HepG2 (cell line): ENCODE results near the gene LRRC8D. TPM values are rescaled to one million over a fixed set of nuclear protein-coding genes. Genes with fewer than 3 reads are reported as not detected.
A peak's percentile ranks its signal among the peaks of the same experiment; 100 is the strongest.

Source experiments
- CCDC6 ChIP-seq: sonication (generic); formaldehyde crosslinking; IDR thresholded peaks from 2 replicates; pipeline ENCODE4 v1.8.1; 2022; ENCODE audit warnings: mild to moderate bottlenecking, missing genetic modification reagents, moderate library complexity
- CENPX ChIP-seq: sonication (generic); formaldehyde crosslinking; IDR thresholded peaks from 2 replicates; pipeline ENCODE4 v1.9.0; 2021; ENCODE audit warnings: mild to moderate bottlenecking, missing genetic modification reagents, moderate library complexity
- DMAP1 ChIP-seq: IDR thresholded peaks from 2 replicates; pipeline ENCODE4 v1.6.1; 2016
- HDAC6 ChIP-seq: fragments of 200-600 bp; sonication (generic); IDR thresholded peaks from 2 replicates; pipeline ENCODE4 v1.7.0; 2017; ENCODE audit warnings: mild to moderate bottlenecking, antibody characterized with exemption, low read length, low read depth
- HNRNPUL1 ChIP-seq: fragments of 200-400 bp; formaldehyde crosslinking; IDR thresholded peaks from 2 replicates; pipeline ENCODE4 v1.6.1; 2017; ENCODE audit warnings: low read depth, mild to moderate bottlenecking, low read length, moderate library complexity
- KLF6 ChIP-seq: IDR thresholded peaks from 2 replicates; pipeline ENCODE4 v1.8.0; 2016; ENCODE audit warnings: missing biosample characterization, missing genetic modification reagents
- KMT2A ChIP-seq: sonication (generic); formaldehyde crosslinking; IDR thresholded peaks from 2 replicates; pipeline ENCODE4 v1.4.0; 2020; ENCODE audit warnings: missing genetic modification reagents
- NFATC3 ChIP-seq: sonication (generic); formaldehyde crosslinking; IDR thresholded peaks from 2 replicates; pipeline ENCODE4 v1.5.1; 2020; ENCODE audit warnings: mild to moderate bottlenecking, missing genetic modification reagents
- NR1H2 ChIP-seq: sonication (generic); formaldehyde crosslinking; IDR thresholded peaks from 2 replicates; pipeline ENCODE4 v1.8.1; 2022; ENCODE audit warnings: low read depth, missing genetic modification reagents, borderline replicate concordance
- NR2F6 ChIP-seq, 2 experiments: IDR thresholded peaks; 2 replicates each; pipeline ENCODE4 v1.6.1; 2016; ENCODE audit warnings: antibody characterized with exemption in 1 of 2, mild to moderate bottlenecking in 1 of 2
- PRPF4 ChIP-seq: fragments of 200-400 bp; formaldehyde crosslinking; IDR thresholded peaks from 2 replicates; pipeline ENCODE4 v1.6.1; 2016; ENCODE audit warnings: low read length, low read depth; ENCODE audit not compliant: poor library complexity, severe bottlenecking
- ZEB1 ChIP-seq: IDR thresholded peaks from 2 replicates; pipeline ENCODE4 v1.6.1; 2012; ENCODE audit warnings: mild to moderate bottlenecking, low read depth, inconsistent platforms; ENCODE audit not compliant: insufficient replicate concordance
- ZFAT ChIP-seq: sonication (generic); formaldehyde crosslinking; conservative IDR thresholded peaks from 2 replicates; pipeline ENCODE4 v1.8.1; 2023; ENCODE audit warnings: missing genetic modification reagents, inconsistent platforms
- ZNF12 ChIP-seq: sonication (generic); formaldehyde crosslinking; IDR thresholded peaks from 2 replicates; pipeline ENCODE4 v1.5.0; 2020; ENCODE audit warnings: missing genetic modification reagents
- ZNF121 ChIP-seq: sonication (generic); formaldehyde crosslinking; IDR thresholded peaks from 2 replicates; pipeline ENCODE4 v1.5.0; 2020; ENCODE audit warnings: mild to moderate bottlenecking, missing genetic modification reagents
- ZNF264 ChIP-seq: sonication (generic); formaldehyde crosslinking; IDR thresholded peaks from 2 replicates; pipeline ENCODE4 v1.4.0; 2020; ENCODE audit warnings: missing genetic modification reagents
- ZNF274 ChIP-seq: sonication (generic); formaldehyde crosslinking; IDR thresholded peaks from 2 replicates; pipeline ENCODE4 v1.5.1; 2020; ENCODE audit warnings: mild to moderate bottlenecking, missing genetic modification reagents
- ZNF30 ChIP-seq: sonication (generic); formaldehyde crosslinking; IDR thresholded peaks from 2 replicates; pipeline ENCODE4 v1.5.0; 2020; ENCODE audit warnings: mild to moderate bottlenecking, missing genetic modification reagents
- ZNF773 ChIP-seq: sonication (generic); formaldehyde crosslinking; IDR thresholded peaks from 2 replicates; pipeline ENCODE4 v1.4.0; 2020; ENCODE audit warnings: missing genetic modification reagents, borderline replicate concordance
- ZNF816 ChIP-seq: sonication (generic); formaldehyde crosslinking; IDR thresholded peaks from 2 replicates; pipeline ENCODE4 v1.8.0; 2022; ENCODE audit warnings: missing genetic modification reagents, mild to moderate bottlenecking, borderline replicate concordance
- ZNF883 ChIP-seq: sonication (generic); formaldehyde crosslinking; IDR thresholded peaks from 2 replicates; pipeline ENCODE4 v1.5.1; 2020; ENCODE audit warnings: mild to moderate bottlenecking, missing genetic modification reagents; ENCODE audit errors: not compliant biosample characterization
- ZSCAN30 ChIP-seq: sonication (generic); formaldehyde crosslinking; IDR thresholded peaks from 2 replicates; pipeline ENCODE4 v1.5.0; 2020; ENCODE audit warnings: mild to moderate bottlenecking, missing genetic modification reagents
- polyA plus RNA-seq, 8 experiments: library from polyadenylated mRNA; depleted of rRNA in 3 of 8; stranded (reverse) in 7 of 8; unstranded in 1 of 8; fragments of >200 nt; fragmentation: Illumina TruSeq in 4 of 8; extraction: Trizol in 4 of 8; gene quantifications; 2 replicates each; pipeline versions ENCODE4 v1.2.1 to v1.2.3, GENCODE V29; 2011 to 2016; ENCODE audit warnings: low read depth in 4 of 8, missing spikeins in 1 of 8, mixed read lengths in 1 of 8; ENCODE audit not compliant: insufficient read depth in 1 of 8
- total RNA-seq, 5 experiments: library from RNA; depleted of rRNA; stranded (reverse); fragments of >200 nt; fragmentation: Illumina TruSeq; extraction: Trizol; gene quantifications; 2 replicates each; pipeline ENCODE4 v1.2.3, GENCODE V29; 2016; ENCODE audit warnings: low read depth in 1 of 5
- TF ChIP-seq, protein P1 (sequence below): sonication (generic); formaldehyde crosslinking; IDR thresholded peaks from 2 replicates; pipeline ENCODE4 v1.4.0; 2020; ENCODE audit warnings: missing genetic modification reagents, low read depth, mild to moderate bottlenecking, borderline replicate concordance
- TF ChIP-seq, protein P2 (sequence below): IDR thresholded peaks from 2 replicates; pipeline ENCODE4 v1.6.1; 2016; ENCODE audit warnings: missing genetic modification reagents, missing compliant biosample characterization
- TF ChIP-seq, protein P3 (sequence below): sonication (generic); formaldehyde crosslinking; IDR thresholded peaks from 2 replicates; pipeline ENCODE4 v1.5.0; 2020; ENCODE audit warnings: missing genetic modification reagents

LRRC8D gene
- total and polyA plus RNA-seq, 2 of the 13 experiments (the other 11 are each of a cell fraction or from before 2014, with no cell fraction given): 29.9 to 45.5 TPM

DNA sequence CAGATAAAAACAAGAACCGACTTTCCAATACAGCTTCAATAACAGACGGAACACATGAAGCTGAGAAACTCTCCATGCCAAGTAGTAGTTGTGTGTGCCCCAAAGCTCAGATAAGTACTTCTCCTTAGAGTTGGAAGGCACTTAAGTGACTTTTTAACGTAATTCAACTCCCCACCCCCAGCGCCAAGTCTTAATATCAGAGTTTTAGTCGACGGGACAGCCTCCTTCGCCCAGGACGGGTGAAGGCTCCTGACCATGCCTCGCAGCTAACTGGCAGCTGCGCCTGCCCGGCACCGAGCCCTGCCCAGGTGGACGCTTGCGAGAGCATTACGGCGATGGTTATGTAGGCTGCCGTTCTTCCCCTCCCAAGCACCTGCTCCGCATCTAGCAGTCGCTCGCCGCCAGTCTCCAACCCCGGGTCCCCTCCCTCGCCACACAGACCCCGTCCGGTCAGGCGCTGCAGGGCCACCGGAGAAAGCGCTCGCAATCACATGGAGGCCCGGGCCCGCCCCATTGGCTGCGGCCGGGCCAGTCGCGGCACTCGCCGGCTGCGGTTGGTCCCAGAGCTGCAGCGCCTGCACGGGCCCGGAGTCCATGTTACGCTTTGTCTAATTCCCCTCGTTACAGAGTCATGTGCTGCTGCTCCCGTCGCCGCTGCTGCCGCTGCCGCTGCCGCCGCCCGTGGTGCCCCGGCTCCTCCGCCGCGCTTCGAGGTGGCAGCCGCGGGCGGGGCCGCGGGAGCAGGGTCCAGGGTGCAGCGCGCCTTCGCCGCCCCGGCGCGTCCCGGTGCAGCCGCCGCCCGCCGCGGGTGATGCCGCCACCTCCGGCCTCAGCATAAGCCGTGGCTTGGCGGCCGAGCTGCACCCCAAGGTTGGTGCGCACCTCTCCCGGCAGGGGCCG is at the start of gene LRRC8D (continued):
- TF ChIP-seq ZNF12 (CRISPR knock-in tag) (no peak), CCDC6 (CRISPR knock-in tag) (no peak), HNRNPUL1 (no peak), NR2F6 (IDR thresholded peaks at IDR 0.05) (no peak), NR2F6 (CRISPR knock-in tag; IDR thresholded peaks at IDR 0.05) (peak; percentile 30; the same call in 1 of the 2 replicates), ZNF30 (CRISPR knock-in tag) (no peak), ZNF274 (CRISPR knock-in tag) (peak; percentile 79), ZNF773 (CRISPR knock-in tag) (no peak), ZSCAN30 (CRISPR knock-in tag) (no peak), NFATC3 (CRISPR knock-in tag) (peak; percentile 95), CENPX (no peak), ZEB1 (peak; percentile 22), ZNF121 (CRISPR knock-in tag) (0 out of 2 replicates have a peak, but pooled peaks have one; percentile 7), PRPF4 (no peak), NR1H2 (CRISPR knock-in tag) (peak; percentile 25; the same call in 1 of the 2 replicates), DMAP1 (peak; percentile 30; the same call in 1 of the 2 replicates), ZFAT (CRISPR knock-in tag) (no peak), ZNF816 (CRISPR knock-in tag) (peak; percentile 85; the same call in 1 of the 2 replicates), KMT2A (peak; percentile 80), ZNF264 (peak; percentile 62; the same call in 1 of the 2 replicates), ZNF883 (peak; percentile 78), HDAC6 (no peak), KLF6 (no peak)
- TF ChIP-seq, protein P1, sequence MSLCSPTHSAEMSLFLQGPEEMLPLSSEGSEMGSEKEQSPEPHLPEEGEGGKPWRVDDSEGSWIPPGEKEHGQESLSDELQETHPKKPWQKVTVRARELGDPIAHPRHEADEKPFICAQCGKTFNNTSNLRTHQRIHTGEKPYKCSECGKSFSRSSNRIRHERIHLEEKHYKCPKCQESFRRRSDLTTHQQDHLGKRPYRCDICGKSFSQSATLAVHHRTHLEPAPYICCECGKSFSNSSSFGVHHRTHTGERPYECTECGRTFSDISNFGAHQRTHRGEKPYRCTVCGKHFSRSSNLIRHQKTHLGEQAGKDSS (CRISPR knock-in tag): 0 out of 2 replicates have a peak, but pooled peaks have one; percentile 53
- TF ChIP-seq, protein P2, sequence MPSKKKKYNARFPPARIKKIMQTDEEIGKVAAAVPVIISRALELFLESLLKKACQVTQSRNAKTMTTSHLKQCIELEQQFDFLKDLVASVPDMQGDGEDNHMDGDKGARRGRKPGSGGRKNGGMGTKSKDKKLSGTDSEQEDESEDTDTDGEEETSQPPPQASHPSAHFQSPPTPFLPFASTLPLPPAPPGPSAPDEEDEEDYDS (CRISPR knock-in tag): peak; percentile 39; the same call in 1 of the 2 replicates
- TF ChIP-seq, protein P3, sequence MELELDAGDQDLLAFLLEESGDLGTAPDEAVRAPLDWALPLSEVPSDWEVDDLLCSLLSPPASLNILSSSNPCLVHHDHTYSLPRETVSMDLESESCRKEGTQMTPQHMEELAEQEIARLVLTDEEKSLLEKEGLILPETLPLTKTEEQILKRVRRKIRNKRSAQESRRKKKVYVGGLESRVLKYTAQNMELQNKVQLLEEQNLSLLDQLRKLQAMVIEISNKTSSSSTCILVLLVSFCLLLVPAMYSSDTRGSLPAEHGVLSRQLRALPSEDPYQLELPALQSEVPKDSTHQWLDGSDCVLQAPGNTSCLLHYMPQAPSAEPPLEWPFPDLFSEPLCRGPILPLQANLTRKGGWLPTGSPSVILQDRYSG (CRISPR knock-in tag): peak; percentile 85; the same call in 1 of the 2 replicates
